ENCODE data around the gene RASA2.

The RASA2 gene

GRCh38 chr3:141507392-141508066 lies 20.7 kb downstream of the RASA2 start:
- TF ChIP-seq TAF1 (IDR thresholded peaks at IDR 0.05; ENCODE audit: low read depth, low read length) (no peak), SPI1 (IDR thresholded peaks at IDR 0.05; ENCODE audit: low read depth, low read length) (no peak), PAX5 (IDR thresholded peaks at IDR 0.05; ENCODE audit: insufficient read depth, low read length, severe bottlenecking) (no peak), POLR2AphosphoS5 (IDR thresholded peaks at IDR 0.05; ENCODE audit: low read depth, low read length) (no peak), POLR2A (IDR thresholded peaks at IDR 0.05; ENCODE audit: low read depth, low read length) (no peak), POU2F2 (IDR thresholded peaks at IDR 0.05; ENCODE audit: low read depth, low read length) (no peak)
- FAIRE-seq (no peak), DNase-seq (ENCODE audit: insufficient read length, low spot score) (no peak)

GRCh38 chr3:141508067-141508436 lies 21.2 kb downstream of the RASA2 start:
- DNase-seq (ENCODE audit: insufficient read length, low spot score) (no peak), FAIRE-seq (no peak)
- no peak for TF ChIP-seq SPI1 (IDR thresholded peaks at IDR 0.05; ENCODE audit: low read depth, low read length)
- TF ChIP-seq POU2F2 (IDR thresholded peaks at IDR 0.05; ENCODE audit: low read depth, low read length) = no peak
- no peak for TF ChIP-seq POLR2AphosphoS5 (IDR thresholded peaks at IDR 0.05; ENCODE audit: low read depth, low read length)
- TF ChIP-seq TAF1 (IDR thresholded peaks at IDR 0.05; ENCODE audit: low read depth, low read length) = no peak
- no peak for TF ChIP-seq POLR2A (IDR thresholded peaks at IDR 0.05; ENCODE audit: low read depth, low read length)
- TF ChIP-seq PAX5 (IDR thresholded peaks at IDR 0.05; ENCODE audit: insufficient read depth, low read length, severe bottlenecking) = no peak

- no peak for FAIRE-seq
- TF ChIP-seq SPI1 (IDR thresholded peaks at IDR 0.05; ENCODE audit: low read depth, low read length) = no peak
- TF ChIP-seq TAF1 (IDR thresholded peaks at IDR 0.05; ENCODE audit: low read depth, low read length) = no peak
- TF ChIP-seq POU2F2 (IDR thresholded peaks at IDR 0.05; ENCODE audit: low read depth, low read length) = no peak
- TF ChIP-seq PAX5 (IDR thresholded peaks at IDR 0.05; ENCODE audit: insufficient read depth, low read length, severe bottlenecking) = no peak
- no peak for TF ChIP-seq POLR2A (IDR thresholded peaks at IDR 0.05; ENCODE audit: low read depth, low read length)
- TF ChIP-seq POLR2AphosphoS5 (IDR thresholded peaks at IDR 0.05; ENCODE audit: low read depth, low read length) = no peak
- no peak for DNase-seq (ENCODE audit: insufficient read length, low spot score)
These were observed 24.5 kb downstream of the RASA2 start for GRCh38 chr3:141511361-141511760.

- FAIRE-seq (no peak), DNase-seq (ENCODE audit: insufficient read length, low spot score) (no peak)
- TF ChIP-seq POU2F2 (IDR thresholded peaks at IDR 0.05; ENCODE audit: low read depth, low read length) = no peak
- TF ChIP-seq PAX5 (IDR thresholded peaks at IDR 0.05; ENCODE audit: insufficient read depth, low read length, severe bottlenecking) = no peak
- TF ChIP-seq POLR2A (IDR thresholded peaks at IDR 0.05; ENCODE audit: low read depth, low read length) = no peak
- no peak for TF ChIP-seq TAF1 (IDR thresholded peaks at IDR 0.05; ENCODE audit: low read depth, low read length)
- no peak for TF ChIP-seq SPI1 (IDR thresholded peaks at IDR 0.05; ENCODE audit: low read depth, low read length)
- no peak for TF ChIP-seq POLR2AphosphoS5 (IDR thresholded peaks at IDR 0.05; ENCODE audit: low read depth, low read length)
These were observed 27.6 kb downstream of the RASA2 start for GRCh38 chr3:141514382-141514781.

- no peak for FAIRE-seq
These were observed 32.8 kb downstream of the RASA2 start for GRCh38 chr3:141519587-141519986.

GRCh38 chr3:141521781-141522180 lies 35.0 kb downstream of the RASA2 start:
- DNase-seq (ENCODE audit: insufficient read length, low spot score) (no peak), FAIRE-seq (no peak)

More at GRCh38 chr3:141519587-141519986, 32.8 kb downstream of the RASA2 start:
- DNase-seq (ENCODE audit: insufficient read length, low spot score) = no peak
- TF ChIP-seq PAX5 (IDR thresholded peaks at IDR 0.05; ENCODE audit: insufficient read depth, low read length, severe bottlenecking) = no peak
- no peak for TF ChIP-seq POU2F2 (IDR thresholded peaks at IDR 0.05; ENCODE audit: low read depth, low read length)
- no peak for TF ChIP-seq POLR2AphosphoS5 (IDR thresholded peaks at IDR 0.05; ENCODE audit: low read depth, low read length)
- TF ChIP-seq SPI1 (IDR thresholded peaks at IDR 0.05; ENCODE audit: low read depth, low read length) = no peak
- no peak for TF ChIP-seq POLR2A (IDR thresholded peaks at IDR 0.05; ENCODE audit: low read depth, low read length)
- no peak for TF ChIP-seq TAF1 (IDR thresholded peaks at IDR 0.05; ENCODE audit: low read depth, low read length)

GRCh38 chr3:141523615-141524375 lies 37.0 kb downstream of the RASA2 start:
- no peak for TF ChIP-seq TAF1 (IDR thresholded peaks at IDR 0.05; ENCODE audit: low read depth, low read length)
- TF ChIP-seq POLR2A (IDR thresholded peaks at IDR 0.05; ENCODE audit: low read depth, low read length) = no peak
- no peak for TF ChIP-seq POLR2AphosphoS5 (IDR thresholded peaks at IDR 0.05; ENCODE audit: low read depth, low read length)
- TF ChIP-seq POU2F2 (IDR thresholded peaks at IDR 0.05; ENCODE audit: low read depth, low read length) = no peak
- no peak for TF ChIP-seq SPI1 (IDR thresholded peaks at IDR 0.05; ENCODE audit: low read depth, low read length)
- no peak for TF ChIP-seq PAX5 (IDR thresholded peaks at IDR 0.05; ENCODE audit: insufficient read depth, low read length, severe bottlenecking)
- DNase-seq (ENCODE audit: insufficient read length, low spot score) (no peak), FAIRE-seq (peak; percentile 75)

More at GRCh38 chr3:141521781-141522180, 35.0 kb downstream of the RASA2 start:
- no peak for TF ChIP-seq SPI1 (IDR thresholded peaks at IDR 0.05; ENCODE audit: low read depth, low read length)
- no peak for TF ChIP-seq TAF1 (IDR thresholded peaks at IDR 0.05; ENCODE audit: low read depth, low read length)
- TF ChIP-seq POLR2A (IDR thresholded peaks at IDR 0.05; ENCODE audit: low read depth, low read length) = no peak
- TF ChIP-seq POU2F2 (IDR thresholded peaks at IDR 0.05; ENCODE audit: low read depth, low read length) = no peak
- no peak for TF ChIP-seq PAX5 (IDR thresholded peaks at IDR 0.05; ENCODE audit: insufficient read depth, low read length, severe bottlenecking)
- TF ChIP-seq POLR2AphosphoS5 (IDR thresholded peaks at IDR 0.05; ENCODE audit: low read depth, low read length) = no peak

GRCh38 chr3:141524988-141525387 lies 38.2 kb downstream of the RASA2 start:
- FAIRE-seq = no peak
- TF ChIP-seq POLR2AphosphoS5 (IDR thresholded peaks at IDR 0.05; ENCODE audit: low read depth, low read length) = no peak
- TF ChIP-seq SPI1 (IDR thresholded peaks at IDR 0.05; ENCODE audit: low read depth, low read length) = no peak
- no peak for DNase-seq (ENCODE audit: insufficient read length, low spot score)

GRCh38 chr3:141525814-141526213 lies 39.0 kb downstream of the RASA2 start:
- FAIRE-seq = no peak
- TF ChIP-seq POLR2AphosphoS5 (IDR thresholded peaks at IDR 0.05; ENCODE audit: low read depth, low read length) (no peak), PAX5 (IDR thresholded peaks at IDR 0.05; ENCODE audit: insufficient read depth, low read length, severe bottlenecking) (no peak), SPI1 (IDR thresholded peaks at IDR 0.05; ENCODE audit: low read depth, low read length) (no peak), POLR2A (IDR thresholded peaks at IDR 0.05; ENCODE audit: low read depth, low read length) (no peak), POU2F2 (IDR thresholded peaks at IDR 0.05; ENCODE audit: low read depth, low read length) (no peak), TAF1 (IDR thresholded peaks at IDR 0.05; ENCODE audit: low read depth, low read length) (no peak)
- DNase-seq (ENCODE audit: insufficient read length, low spot score) = no peak
